H1 (cell line): Measurements from ENCODE around the gene ASB6.

Experiments used
- CTCF ChIP-seq, 3 experiments: IDR thresholded peaks; 1 replicate in 2 of 3; 2 replicates in 1 of 3; pipeline versions ENCODE4 v1.5.1 to v1.6.1; 2011; ENCODE audit warnings: low read length in 3 of 3, mild to moderate bottlenecking in 3 of 3, inconsistent platforms in 2 of 3, low read depth in 1 of 3, moderate library complexity in 1 of 3; ENCODE audit not compliant: insufficient read depth in 1 of 3; ENCODE audit errors: control extremely low read depth in 1 of 3
- POLR2A ChIP-seq, 2 experiments: IDR thresholded peaks; 1 replicate in 1 of 2; 2 replicates in 1 of 2; pipeline ENCODE4 v1.6.1; 2011; ENCODE audit warnings: low read depth in 2 of 2, low read length in 2 of 2, mild to moderate bottlenecking in 2 of 2; ENCODE audit errors: control extremely low read depth in 1 of 2

GRCh38 chr9:129678844-129679243 is 36.9 kb upstream of the ASB6 start:
- TF ChIP-seq CTCF (IDR thresholded peaks at IDR 0.05; ENCODE audit: control extremely low read depth in 1 of 3, insufficient read depth in 1 of 3, low read depth in 1 of 3, low read length in 3 of 3) (no peak), POLR2A (IDR thresholded peaks at IDR 0.05; ENCODE audit: control extremely low read depth in 1 of 2, low read depth in 2 of 2, low read length in 2 of 2) (no peak)
